H9 (cell line): Measurements from ENCODE around the gene SPDYC. TPM values are rescaled to one million over a fixed set of nuclear protein-coding genes. Genes with fewer than 3 reads are reported as not detected.
A peak's percentile ranks its signal among the peaks of the same experiment; 100 is the strongest.

Experiments
- DNase-seq: peaks from one replicate; pipeline ENCODE4 v3.0.0-alpha.2; 2017
- H2AFZ ChIP-seq: one replicate; pipeline ENCODE4 v1.6.1; 2013; ENCODE audit warnings: mild to moderate bottlenecking, low read length, control low read depth, moderate library complexity
- H2AK5ac ChIP-seq: 2 replicates; pipeline ENCODE4 v1.6.1; 2013; ENCODE audit warnings: low read length, control low read depth, mixed read lengths; ENCODE audit not compliant: insufficient read length
- H2BK120ac ChIP-seq: one replicate; pipeline ENCODE4 v1.6.1; 2013; ENCODE audit warnings: low read depth, mild to moderate bottlenecking, low read length, control low read depth, inconsistent platforms; ENCODE audit not compliant: poor library complexity, severe bottlenecking
- H2BK12ac ChIP-seq: 2 replicates; pipeline ENCODE4 v1.6.1; 2013; ENCODE audit warnings: low read length, control low read depth, mixed read lengths, low read depth; ENCODE audit not compliant: insufficient read length
- H2BK15ac ChIP-seq: 2 replicates; pipeline ENCODE4 v1.6.1; 2013; ENCODE audit warnings: low read depth, low read length, control low read depth
- H2BK20ac ChIP-seq: one replicate; pipeline ENCODE4 v1.6.1; 2013; ENCODE audit warnings: low read depth, mild to moderate bottlenecking, low read length, control low read depth, inconsistent platforms; ENCODE audit not compliant: poor library complexity, severe bottlenecking
- H2BK5ac ChIP-seq: 2 replicates; pipeline ENCODE4 v1.6.1; 2013; ENCODE audit warnings: low read length, control low read depth, mixed read lengths; ENCODE audit not compliant: insufficient read length
- H3K14ac ChIP-seq: 2 replicates; pipeline ENCODE4 v1.6.1; 2013; ENCODE audit warnings: low read length, control low read depth; ENCODE audit not compliant: insufficient read depth
- H3K18ac ChIP-seq: 2 replicates; pipeline ENCODE4 v1.6.1; 2013; ENCODE audit warnings: low read depth, mild to moderate bottlenecking, mixed read lengths, low read length, control low read depth; ENCODE audit not compliant: insufficient read length
- H3K23ac ChIP-seq: 2 replicates; pipeline ENCODE4 v1.6.1; 2013; ENCODE audit warnings: low read length, control low read depth, mixed read lengths, low read depth; ENCODE audit not compliant: insufficient read length
- H3K23me2 ChIP-seq: 2 replicates; pipeline ENCODE4 v1.6.1; 2013; ENCODE audit warnings: low read depth, mild to moderate bottlenecking, mixed read lengths, low read length, control low read depth; ENCODE audit not compliant: insufficient read length, poor library complexity, severe bottlenecking
- H3K27ac ChIP-seq: 2 replicates; pipeline ENCODE4 v1.5.1; 2013; ENCODE audit warnings: low read length, control low read depth, mixed read lengths, low read depth; ENCODE audit not compliant: insufficient read length
- H3K27me3 ChIP-seq: 2 replicates; pipeline ENCODE4 v1.6.1; 2013; ENCODE audit warnings: low read length, control low read depth, inconsistent platforms; ENCODE audit not compliant: insufficient read depth
- H3K4ac ChIP-seq: 2 replicates; pipeline ENCODE4 v1.6.1; 2013; ENCODE audit warnings: low read depth, mild to moderate bottlenecking, control low read depth, inconsistent platforms, low read length, moderate library complexity
- H3K4me1 ChIP-seq: 2 replicates; pipeline ENCODE4 v1.6.1; 2013; ENCODE audit warnings: low read length, control low read depth, inconsistent platforms; ENCODE audit not compliant: insufficient read depth
- H3K4me2 ChIP-seq: 2 replicates; pipeline ENCODE4 v1.6.1; 2013; ENCODE audit warnings: low read length, control low read depth, mixed read lengths; ENCODE audit not compliant: insufficient read length, insufficient read depth
- H3K56ac ChIP-seq: 2 replicates; pipeline ENCODE4 v1.6.1; 2013; ENCODE audit warnings: low read depth, mild to moderate bottlenecking, mixed read lengths, low read length, control low read depth; ENCODE audit not compliant: insufficient read length
- H3K79me1 ChIP-seq: 2 replicates; pipeline ENCODE4 v1.6.1; 2013; ENCODE audit warnings: low read depth, mild to moderate bottlenecking, moderate library complexity, low read length, control low read depth, inconsistent platforms; ENCODE audit not compliant: insufficient read depth, poor library complexity, severe bottlenecking
- H3K79me2 ChIP-seq: 2 replicates; pipeline ENCODE4 v1.6.1; 2013; ENCODE audit warnings: low read length, control low read depth, inconsistent platforms; ENCODE audit not compliant: insufficient read depth
- H3K9ac ChIP-seq: 2 replicates; pipeline ENCODE4 v1.6.1; 2013; ENCODE audit warnings: low read length, control low read depth, mixed read lengths; ENCODE audit not compliant: insufficient read length; ENCODE audit errors: extremely low read depth
- H3K9me3 ChIP-seq: one replicate; pipeline ENCODE4 v1.6.1; 2013; ENCODE audit warnings: low read depth, low read length, inconsistent platforms; ENCODE audit not compliant: control insufficient read depth
- H3T11ph ChIP-seq: one replicate; pipeline ENCODE4 v1.6.1; 2013; ENCODE audit warnings: mild to moderate bottlenecking, low read length, control low read depth, inconsistent platforms
- H4K20me1 ChIP-seq: one replicate; pipeline ENCODE4 v1.6.1; 2013; ENCODE audit not compliant: control insufficient read depth, insufficient read length, insufficient read depth
- H4K5ac ChIP-seq: 2 replicates; pipeline ENCODE4 v1.6.1; 2013; ENCODE audit warnings: low read depth, mild to moderate bottlenecking, mixed read lengths, low read length, control low read depth; ENCODE audit not compliant: insufficient read length
- H4K8ac ChIP-seq: replicated peaks from 2 replicates; pipeline ENCODE4 v1.6.1; 2013; ENCODE audit warnings: low read length, control low read depth, mixed read lengths, low read depth; ENCODE audit not compliant: insufficient read length
- H4K91ac ChIP-seq: 2 replicates; pipeline ENCODE4 v1.6.1; 2013; ENCODE audit warnings: low read depth, mild to moderate bottlenecking, moderate library complexity, mixed read lengths, low read length, control low read depth; ENCODE audit not compliant: insufficient read length
- H3K27ac Mint-ChIP-seq, 3 experiments: 2 replicates in 2 of 3; 3 replicates in 1 of 3; pipeline ENCODE4 v1.8.0; 2020 to 2021; ENCODE audit warnings: mixed read lengths in 3 of 3, mild to moderate bottlenecking in 1 of 3, moderate library complexity in 1 of 3
- H3K27me3 Mint-ChIP-seq: 2 replicates; pipeline ENCODE4 v1.8.0; 2021; ENCODE audit warnings: low read depth, mild to moderate bottlenecking, moderate library complexity, mixed read lengths
- H3K36me3 Mint-ChIP-seq, 3 experiments: 2 replicates in 2 of 3; 3 replicates in 1 of 3; pipeline ENCODE4 v1.8.0; 2020 to 2021; ENCODE audit warnings: low read depth in 3 of 3, mixed read lengths in 3 of 3; ENCODE audit not compliant: insufficient read depth in 1 of 3
- H3K4me1 Mint-ChIP-seq, 2 experiments: 2 replicates each; pipeline ENCODE4 v1.8.0; 2020; ENCODE audit warnings: mixed read lengths in 2 of 2
- H3K4me3 Mint-ChIP-seq, 2 experiments: 2 replicates in 1 of 2; 3 replicates in 1 of 2; pipeline ENCODE4 v1.8.0; 2020 to 2021; ENCODE audit warnings: mild to moderate bottlenecking in 2 of 2, mixed read lengths in 2 of 2, moderate library complexity in 1 of 2
- H3K9me3 Mint-ChIP-seq, 2 experiments: 2 replicates in 1 of 2; 3 replicates in 1 of 2; pipeline ENCODE4 v1.8.0; 2020; ENCODE audit warnings: mild to moderate bottlenecking in 2 of 2, mixed read lengths in 2 of 2, moderate library complexity in 1 of 2
- WGBS: extraction: QIAGEN DNeasy Blood & Tissue Kit; methylation state at CpG from one replicate; pipeline ENCODE4 v1.1.7; 2013; ENCODE audit warnings: missing lambda C conversion rate, low lambda C conversion rate, mixed read lengths; ENCODE audit not compliant: insufficient read length; ENCODE audit errors: extremely low coverage; 5-methylcytosine and 5-hydroxymethylcytosine counted together
- total RNA-seq: library from RNA; stranded (reverse); gene quantifications from 2 replicates; pipeline ENCODE4 v1.2.1, GENCODE V29; 2021
- TF ChIP-seq, protein P1 (sequence below): fragments of 200-600 bp; sonication (generic); conservative IDR thresholded peaks from 3 replicates; pipeline ENCODE4 v1.8.0; 2021; ENCODE audit warnings: antibody characterized with exemption, mild to moderate bottlenecking

Gene SPDYC
- total RNA-seq, 1 experiment from 2014 or later = 0.61 TPM

GRCh38 chr11:65215441-65216076 lies 45.5 kb downstream of the SPDYC start:
- peak overlapping the region in 2 of 3 experiments; percentile 1 to 79; a peak in 3 of 7 replicates for H3K27ac Mint-ChIP-seq

More at GRCh38 chr11:65215441-65216076, 45.5 kb downstream of the SPDYC start:
- no peak overlapping the region for H3K4ac ChIP-seq
- peak overlapping the region; percentile 34 for H3K27ac ChIP-seq
- H3K56ac ChIP-seq = no peak overlapping the region
- no peak overlapping the region for H4K8ac ChIP-seq
- H3K79me1 ChIP-seq = no peaks in the 10 kb centered on the region
- no peak overlapping the region for H3T11ph ChIP-seq
- no peak overlapping the region for H2BK12ac ChIP-seq
- H3K23ac ChIP-seq = no peak overlapping the region
- peaks cover 27 to 56% of the 10 kb centered on the region in 2 experiments for H3K4me1 Mint-ChIP-seq
- no peak overlapping the region for H4K5ac ChIP-seq
- H2BK15ac ChIP-seq = no peak overlapping the region
- H3K14ac ChIP-seq = no peak overlapping the region
- H3K4me2 ChIP-seq = peak overlapping the region; percentile 50
- peaks cover 6% of the 10 kb centered on the region for H3K23me2 ChIP-seq
- H4K91ac ChIP-seq = no peak overlapping the region
- H3K36me3 Mint-ChIP-seq = peaks cover 0 to 13% (median 8%) of the 10 kb centered on the region in 3 experiments; a peak in 5 of 7 replicates
- no peak overlapping the region for H2BK5ac ChIP-seq
- no peaks in the 10 kb centered on the region for H3K79me2 ChIP-seq
- peak overlapping the region in 1 of 2 experiments; percentile 65; a peak in 3 of 5 replicates for H3K4me3 Mint-ChIP-seq
- TF ChIP-seq, protein P1, sequence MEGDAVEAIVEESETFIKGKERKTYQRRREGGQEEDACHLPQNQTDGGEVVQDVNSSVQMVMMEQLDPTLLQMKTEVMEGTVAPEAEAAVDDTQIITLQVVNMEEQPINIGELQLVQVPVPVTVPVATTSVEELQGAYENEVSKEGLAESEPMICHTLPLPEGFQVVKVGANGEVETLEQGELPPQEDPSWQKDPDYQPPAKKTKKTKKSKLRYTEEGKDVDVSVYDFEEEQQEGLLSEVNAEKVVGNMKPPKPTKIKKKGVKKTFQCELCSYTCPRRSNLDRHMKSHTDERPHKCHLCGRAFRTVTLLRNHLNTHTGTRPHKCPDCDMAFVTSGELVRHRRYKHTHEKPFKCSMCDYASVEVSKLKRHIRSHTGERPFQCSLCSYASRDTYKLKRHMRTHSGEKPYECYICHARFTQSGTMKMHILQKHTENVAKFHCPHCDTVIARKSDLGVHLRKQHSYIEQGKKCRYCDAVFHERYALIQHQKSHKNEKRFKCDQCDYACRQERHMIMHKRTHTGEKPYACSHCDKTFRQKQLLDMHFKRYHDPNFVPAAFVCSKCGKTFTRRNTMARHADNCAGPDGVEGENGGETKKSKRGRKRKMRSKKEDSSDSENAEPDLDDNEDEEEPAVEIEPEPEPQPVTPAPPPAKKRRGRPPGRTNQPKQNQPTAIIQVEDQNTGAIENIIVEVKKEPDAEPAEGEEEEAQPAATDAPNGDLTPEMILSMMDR = no peak
- H3K9me3 ChIP-seq = no peaks in the 10 kb centered on the region
- H4K20me1 ChIP-seq = no peaks in the 10 kb centered on the region
- H2BK120ac ChIP-seq = no peak overlapping the region
- no peak overlapping the region for H2BK20ac ChIP-seq
- H3K18ac ChIP-seq = no peak overlapping the region
- no peak overlapping the region for H2AFZ ChIP-seq
- H2AK5ac ChIP-seq = no peak overlapping the region
- peaks cover 0 to 3% of the 10 kb centered on the region in 2 experiments; a peak in 1 of 5 replicates for H3K9me3 Mint-ChIP-seq
- no peaks in the 10 kb centered on the region for H3K27me3 Mint-ChIP-seq
- 100% methylated on average over 3 of the region's 24 CpGs for WGBS
- DNase-seq = no peak
- H3K27me3 ChIP-seq = no peaks in the 10 kb centered on the region
- peaks cover 8% of the 10 kb centered on the region; the same call in 1 of the 2 replicates for H3K4me1 ChIP-seq
- H3K9ac ChIP-seq = peak overlapping the region; percentile 30
